ACHN (cell line): ENCODE data around the gene KCNQ5.

Experiments
- DNase-seq: peaks from one replicate; pipeline ENCODE4 v3.0.0-alpha.2; 2015
- in situ Hi-C: cut with HindIII; loops from 2 replicates; pipeline ENCODE4 v1.10.0; 2017; ENCODE audit warnings: low sequenced_read_pairs, low pct_ligation_motif_present, low pct_unique_long_range_greater_than_20kb

Gene KCNQ5

GRCh38 chr6:72770959-72771358, 149.1 kb downstream of the KCNQ5 start:
- in situ Hi-C loops, result no loop called here
- DNase-seq, result no peak

GRCh38 chr6:72776456-72776855, 154.6 kb downstream of the KCNQ5 start:
- no peak for DNase-seq
- in situ Hi-C loops, result no loop called here

DNA sequence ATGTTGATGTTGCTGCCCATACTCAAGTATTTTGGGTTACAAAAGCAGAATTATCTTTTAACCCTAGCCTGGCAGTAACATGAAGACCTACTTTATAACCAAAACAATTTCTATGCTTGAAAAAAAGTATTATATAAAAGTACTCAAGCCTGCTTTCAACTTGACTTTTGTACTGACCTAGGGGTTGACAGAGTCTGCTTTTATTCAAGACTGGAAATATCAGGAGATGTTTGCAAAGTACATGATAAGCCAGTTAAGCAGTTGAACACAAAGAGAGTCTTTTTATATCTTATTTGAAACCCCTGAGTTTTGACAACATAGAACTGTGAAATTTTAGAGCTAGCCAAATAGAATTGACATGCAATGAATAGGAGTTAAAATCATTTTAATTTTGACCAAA, 159.8 kb downstream of the KCNQ5 start:
- DNase-seq, result no peak
- in situ Hi-C loops, result no loop called here

- DNase-seq, result no peak
- in situ Hi-C loops, result no loop called here
Measured at GRCh38 chr6:72783035-72783434, 161.2 kb downstream of the KCNQ5 start.

GRCh38 chr6:72783666-72784065, 161.8 kb downstream of the KCNQ5 start:
- no peak for DNase-seq
- in situ Hi-C loops, result no loop called here

DNA sequence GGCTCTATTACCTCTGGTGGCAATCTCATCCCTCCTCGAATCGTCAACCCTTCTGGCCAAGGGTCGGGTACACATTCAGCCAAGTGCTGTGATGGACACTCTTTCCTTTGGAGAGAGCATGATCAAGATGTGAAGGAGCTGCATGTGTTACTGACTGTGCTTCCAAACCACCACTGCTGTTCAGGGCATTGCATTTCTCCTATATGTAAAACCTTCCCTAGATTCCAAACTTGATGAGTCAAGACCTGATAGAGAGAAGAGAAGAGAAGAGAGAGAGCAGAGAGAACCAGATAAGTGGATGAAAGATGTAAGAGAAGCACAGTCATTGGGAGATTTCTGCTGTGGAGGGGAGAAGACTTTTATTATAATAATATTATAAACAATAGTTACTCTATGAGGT, 162.2 kb downstream of the KCNQ5 start:
- in situ Hi-C loops, result no loop called here
- no peak for DNase-seq

- peak; percentile 5 for DNase-seq
- in situ Hi-C loops, result no loop called here
Measured at GRCh38 chr6:72784581-72784980, 162.7 kb downstream of the KCNQ5 start.

DNA sequence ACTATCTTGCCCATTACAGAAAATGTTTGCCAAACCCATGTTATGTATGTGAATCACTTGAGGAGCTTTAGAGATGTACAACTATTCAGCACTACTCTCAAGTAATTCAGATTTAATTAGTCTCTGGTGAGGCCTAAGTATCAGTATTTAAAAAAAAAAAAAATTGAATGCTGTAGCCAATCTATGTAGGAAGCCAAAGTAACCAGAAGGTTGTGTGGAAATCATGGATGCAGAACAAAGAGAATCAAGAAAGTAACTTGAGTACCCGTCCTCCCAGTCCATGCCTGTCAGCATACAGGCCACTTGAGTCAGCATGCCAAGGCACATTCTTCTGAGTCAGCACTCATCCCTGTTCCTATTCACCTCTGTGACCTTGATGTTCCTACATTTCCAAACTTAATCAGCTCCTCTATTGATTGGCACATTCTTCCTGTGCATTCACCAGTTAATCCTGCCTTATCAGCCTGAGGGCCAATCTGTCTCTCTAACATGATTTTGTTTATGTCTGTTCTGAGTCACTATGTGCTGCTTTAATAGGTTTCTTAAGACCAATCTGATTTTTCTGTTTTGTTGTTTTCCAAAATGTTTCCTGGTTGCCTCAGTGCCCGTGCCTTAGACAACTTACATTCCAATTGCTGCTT, 165.6 kb downstream of the KCNQ5 start:
- in situ Hi-C loops, result no loop called here
- peak; percentile 57 for DNase-seq

- in situ Hi-C loops, result no loop called here
- peak; percentile 49 for DNase-seq
Measured at GRCh38 chr6:72788188-72788587, 166.3 kb downstream of the KCNQ5 start.

- in situ Hi-C loops, result no loop called here
- DNase-seq, result no peak
Measured at GRCh38 chr6:72789145-72789544, 167.3 kb downstream of the KCNQ5 start.

- in situ Hi-C loops, result no loop called here
- DNase-seq, result no peak
Measured at GRCh38 chr6:72792692-72793091, 170.8 kb downstream of the KCNQ5 start.

- in situ Hi-C loops, result no loop called here
- no peak for DNase-seq
Measured at GRCh38 chr6:72793641-72794395, 172.0 kb downstream of the KCNQ5 start.

DNA sequence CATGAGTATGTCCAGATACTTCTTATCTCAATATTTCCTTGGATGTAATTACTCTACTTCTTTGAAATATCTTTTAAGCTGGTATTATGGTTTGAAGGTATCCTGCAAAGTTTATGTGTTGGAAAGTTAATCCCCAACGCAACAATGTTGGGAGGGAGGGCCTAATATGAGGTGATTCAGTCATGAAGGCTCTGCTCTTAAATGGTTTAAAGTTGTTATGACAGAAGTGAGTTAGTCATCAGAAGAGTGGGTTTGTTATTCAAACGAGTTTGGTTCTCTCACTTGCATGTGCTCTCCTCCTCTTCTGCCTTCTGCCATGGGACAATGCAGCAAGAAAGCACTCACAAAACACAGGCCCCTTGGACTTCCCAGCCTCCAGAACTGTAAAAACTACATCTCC, 176.3 kb downstream of the KCNQ5 start:
- DNase-seq, result no peak
- in situ Hi-C loops, result no loop called here

- in situ Hi-C loops, result no loop called here
- DNase-seq, result no peak
Measured at GRCh38 chr6:72809746-72810379, 188.0 kb downstream of the KCNQ5 start.

GRCh38 chr6:72810571-72811280, 188.9 kb downstream of the KCNQ5 start:
- in situ Hi-C loops, result no loop called here
- DNase-seq, result no peak

GRCh38 chr6:72811971-72812421, 190.1 kb downstream of the KCNQ5 start:
- in situ Hi-C loops, result no loop called here
- peak; percentile 57 for DNase-seq

DNA sequence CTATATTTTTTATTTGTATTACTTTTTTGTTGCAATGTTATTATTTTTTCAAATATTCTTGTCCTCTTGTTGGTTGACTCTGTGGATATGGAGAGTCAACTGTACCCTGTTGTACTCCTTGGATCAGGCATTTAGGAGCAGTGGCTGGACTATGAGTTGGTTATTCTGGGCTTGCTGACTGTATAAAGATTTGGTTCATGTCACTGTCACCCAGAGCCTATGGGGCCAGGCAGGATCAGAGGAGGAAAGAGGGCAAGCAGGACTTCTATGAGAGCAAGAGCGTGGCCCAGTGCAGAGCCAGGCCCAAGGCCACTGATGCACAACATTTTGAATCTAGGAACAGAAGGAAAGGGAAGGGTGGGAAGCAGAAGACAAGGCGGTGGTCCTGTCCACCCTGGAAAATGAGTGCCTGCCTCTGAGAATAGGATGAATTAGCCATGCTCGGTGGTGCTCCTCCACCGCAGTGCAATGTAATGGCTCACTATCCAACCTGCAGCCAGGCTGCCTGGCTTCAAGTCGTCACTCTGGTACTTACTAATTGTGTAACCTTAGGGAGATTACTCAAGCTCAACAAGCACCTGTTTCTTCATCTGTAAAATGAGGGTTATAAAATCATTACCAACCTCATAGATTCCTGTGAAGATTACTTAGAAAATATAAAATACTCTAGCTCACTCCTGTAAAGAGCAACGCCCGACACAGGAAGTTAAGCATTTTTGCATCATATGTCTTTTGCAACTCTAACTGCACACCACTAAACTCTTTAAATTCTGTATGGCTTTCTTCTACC, 192.1 kb downstream of the KCNQ5 start:
- in situ Hi-C loops, result no loop called here
- DNase-seq, result no peak

- in situ Hi-C loops, result no loop called here
- DNase-seq, result no peak
Measured at GRCh38 chr6:72816022-72816421, 194.2 kb downstream of the KCNQ5 start.
